ENCODE data around the gene BRD9.

The BRD9 gene

GRCh38 chr5:878125-878524, 14.5 kb downstream of the BRD9 start:
- DNase-seq (ENCODE audit: low spot score) = no peak

DNA sequence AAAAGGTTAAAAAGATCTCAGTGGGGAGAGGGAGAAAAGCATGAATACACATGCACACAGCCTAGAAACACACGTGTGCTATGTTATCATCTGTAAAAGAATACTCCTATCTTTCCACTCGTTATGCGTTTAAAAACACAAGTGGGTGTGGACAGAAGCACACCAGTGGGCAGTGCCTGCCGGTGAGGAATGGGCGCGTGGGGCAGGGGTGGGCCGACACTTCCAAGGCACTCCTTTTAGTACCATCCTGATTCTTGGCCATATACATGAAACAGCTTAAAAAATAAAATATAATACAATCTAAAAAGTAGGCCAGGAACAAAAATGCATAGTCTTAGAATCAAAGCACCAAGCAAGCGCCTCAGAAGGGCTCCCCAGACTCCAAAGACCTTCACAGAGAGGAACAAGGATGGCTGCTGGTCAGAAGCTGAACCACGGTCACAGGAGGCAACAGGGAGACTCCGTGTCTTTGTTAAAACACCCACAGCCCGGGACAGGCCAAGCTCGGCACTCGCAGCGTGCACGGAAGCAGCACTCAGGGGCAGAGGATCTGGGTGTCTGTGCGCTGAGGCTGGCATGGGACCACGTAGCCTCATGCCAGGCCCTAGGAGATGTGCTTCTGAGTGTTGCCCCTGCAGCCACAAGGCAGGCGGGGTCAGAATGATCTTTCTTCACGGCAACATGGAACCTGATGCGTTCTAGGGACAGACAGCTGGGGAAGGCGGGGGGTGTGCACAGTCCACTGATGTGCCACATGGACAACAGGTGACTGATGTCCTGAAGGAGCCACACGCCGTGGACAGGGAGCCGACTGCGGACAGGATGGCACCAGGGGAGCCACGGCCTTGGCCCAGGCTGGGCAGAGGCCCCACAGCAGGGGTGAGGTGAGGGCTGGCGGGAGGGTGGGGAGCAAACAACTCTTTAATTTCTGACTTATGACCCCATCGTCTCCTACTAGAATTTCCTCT, 15.9 kb downstream of the BRD9 start:
- no peak for DNase-seq (ENCODE audit: low spot score)

DNA sequence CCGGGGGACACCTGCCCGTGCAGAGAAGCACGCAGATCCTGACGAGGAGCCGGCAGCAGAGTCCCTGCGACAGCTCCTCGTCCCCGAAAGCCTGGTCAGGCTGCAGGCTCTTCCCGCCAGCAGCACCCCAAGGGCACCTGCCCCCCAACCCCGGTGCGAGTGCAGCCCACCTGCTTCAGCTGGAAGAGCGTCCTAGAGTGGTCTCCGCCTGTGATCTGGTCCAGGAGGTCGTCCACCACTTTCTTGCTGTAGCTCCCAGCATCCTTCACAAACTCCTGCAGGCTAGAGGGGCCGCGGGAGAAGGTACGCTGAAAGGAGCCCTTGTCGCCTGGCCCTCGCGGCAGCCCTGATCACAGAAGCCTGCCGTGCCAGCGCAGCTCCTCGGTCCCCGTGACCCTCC, 16.7 kb downstream of the BRD9 start:
- no peak for DNase-seq (ENCODE audit: low spot score)

GRCh38 chr5:873328-873727, 19.3 kb downstream of the BRD9 start:
- DNase-seq (ENCODE audit: low spot score) = no peak

DNA sequence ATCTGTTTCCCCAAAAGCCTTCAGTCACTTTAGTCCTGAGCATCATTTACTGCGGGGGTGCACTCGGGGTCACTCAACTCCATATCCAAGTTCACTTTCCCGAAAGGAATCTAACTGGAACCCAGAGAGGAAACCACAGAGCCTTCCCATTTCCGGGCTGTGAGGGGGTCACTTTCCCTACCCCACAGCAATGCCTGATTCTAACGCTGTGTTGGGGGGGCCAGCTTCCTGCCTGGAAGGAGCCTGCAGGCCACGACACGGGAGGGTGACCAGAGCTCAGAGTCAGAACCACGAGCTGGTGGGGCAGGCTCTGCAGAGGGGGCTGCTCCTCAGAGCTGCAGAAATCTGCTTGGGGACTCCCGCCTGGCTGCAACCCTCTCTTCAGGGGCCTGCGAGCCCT, 20.3 kb downstream of the BRD9 start:
- DNase-seq (ENCODE audit: low spot score) = no peak

- DNase-seq (ENCODE audit: low spot score) = no peak
Measured at GRCh38 chr5:871596-872298, 20.9 kb downstream of the BRD9 start.

GRCh38 chr5:870956-871355, 21.6 kb downstream of the BRD9 start:
- DNase-seq (ENCODE audit: low spot score) = no peak

- DNase-seq (ENCODE audit: low spot score) = no peak
Measured at GRCh38 chr5:868428-869135, 24.0 kb downstream of the BRD9 start.

DNA sequence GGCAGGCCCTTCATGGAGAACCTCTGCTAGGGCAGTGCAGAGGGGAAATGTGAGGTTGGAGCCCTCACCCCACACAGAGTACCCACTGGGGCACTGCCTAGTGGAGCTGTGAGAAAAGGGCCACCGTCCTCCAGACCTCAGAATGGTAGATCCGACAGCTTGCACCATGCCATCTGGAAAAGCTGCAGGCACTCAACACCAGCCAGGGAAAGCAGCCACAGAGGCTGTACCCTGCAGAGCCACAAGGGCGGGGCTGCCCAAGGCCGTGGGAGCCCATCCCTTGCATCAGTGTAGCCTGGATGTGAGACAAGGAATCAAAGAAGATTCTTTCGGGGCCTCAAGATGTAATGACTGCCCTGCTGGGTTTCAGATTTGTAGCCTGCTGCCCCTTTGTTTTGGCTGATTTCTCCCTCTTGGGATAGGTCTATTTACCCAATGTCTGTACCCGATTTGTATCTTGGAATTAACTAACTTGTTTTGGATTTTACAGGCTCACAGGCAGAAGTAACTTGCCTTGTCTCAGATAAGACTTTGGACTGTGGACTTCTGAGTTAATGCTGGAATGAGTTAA, 25.2 kb downstream of the BRD9 start:
- no peak for DNase-seq (ENCODE audit: low spot score)

GRCh38 chr5:865771-866170, 26.8 kb downstream of the BRD9 start:
- no peak for DNase-seq (ENCODE audit: low spot score)

DNA sequence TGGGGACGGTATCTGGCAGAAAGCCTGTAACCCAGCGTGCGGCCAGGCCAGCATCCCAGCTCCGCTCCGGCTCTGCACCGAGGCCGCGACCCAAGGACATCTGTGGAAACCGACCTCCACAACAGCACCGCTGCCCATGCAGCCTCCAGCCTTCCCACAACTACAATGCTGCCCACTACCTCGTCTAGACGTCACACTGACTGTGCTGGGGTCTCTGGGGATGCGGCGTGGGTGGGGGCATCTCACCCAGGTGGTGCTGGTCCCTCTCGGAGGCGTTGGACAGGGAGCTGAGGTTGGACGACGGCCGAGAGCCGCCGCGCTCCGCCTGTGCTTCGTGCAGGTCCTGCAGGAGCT, 27.5 kb downstream of the BRD9 start:
- DNase-seq (ENCODE audit: low spot score) = no peak

- DNase-seq (ENCODE audit: low spot score) = no peak
Measured at GRCh38 chr5:864492-865167, 28.0 kb downstream of the BRD9 start.

GRCh38 chr5:863244-863805, 29.3 kb downstream of the BRD9 start:
- no peak for DNase-seq (ENCODE audit: low spot score)

- DNase-seq (ENCODE audit: low spot score) = no peak
Measured at GRCh38 chr5:862367-863243, 30.0 kb downstream of the BRD9 start.

DNA sequence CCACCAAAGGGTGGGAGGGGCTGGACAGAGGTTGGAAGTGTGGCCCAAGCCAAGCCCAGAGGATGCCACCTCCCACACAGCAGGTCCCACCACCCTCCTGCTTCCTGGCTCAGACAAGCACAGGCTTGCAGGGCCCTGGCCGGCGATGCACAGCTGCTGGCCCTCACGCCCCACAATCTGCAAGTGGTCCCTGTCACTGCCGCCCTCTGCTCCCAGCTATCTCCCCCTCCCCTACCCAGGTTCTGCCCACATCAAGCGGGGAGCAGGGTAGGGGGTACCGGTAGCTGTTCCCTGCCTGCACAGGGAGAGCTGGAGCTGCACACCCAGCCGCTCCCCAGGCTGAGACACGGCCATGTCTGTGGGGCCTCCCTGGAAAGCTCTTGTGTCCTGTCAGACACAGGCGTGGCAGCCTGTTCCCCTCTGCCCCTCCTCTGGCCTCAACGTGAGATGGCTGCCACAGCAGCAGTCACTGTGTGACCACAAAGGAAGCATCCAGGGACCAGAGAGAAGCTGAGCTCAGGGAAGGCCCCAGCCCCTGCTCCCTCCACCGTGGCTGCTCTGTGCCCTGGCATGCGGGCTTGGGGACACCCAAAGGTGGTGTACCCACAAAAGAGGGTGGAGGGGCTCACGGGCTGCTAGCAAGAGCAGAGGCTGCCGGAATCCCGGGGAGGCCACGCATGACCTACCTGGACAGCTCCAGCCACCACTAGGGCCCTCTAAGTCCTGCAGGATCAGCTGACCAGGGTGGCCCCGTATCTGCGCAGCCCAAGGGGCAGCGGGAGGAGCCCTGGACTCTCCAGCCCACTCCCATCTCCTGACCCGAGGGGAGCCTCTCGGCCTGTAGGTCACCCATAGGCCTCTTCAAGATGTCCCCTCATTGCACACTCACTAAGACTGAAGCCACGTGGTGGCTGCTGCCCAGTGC, 30.9 kb downstream of the BRD9 start:
- DNase-seq (ENCODE audit: low spot score) = no peak

DNA sequence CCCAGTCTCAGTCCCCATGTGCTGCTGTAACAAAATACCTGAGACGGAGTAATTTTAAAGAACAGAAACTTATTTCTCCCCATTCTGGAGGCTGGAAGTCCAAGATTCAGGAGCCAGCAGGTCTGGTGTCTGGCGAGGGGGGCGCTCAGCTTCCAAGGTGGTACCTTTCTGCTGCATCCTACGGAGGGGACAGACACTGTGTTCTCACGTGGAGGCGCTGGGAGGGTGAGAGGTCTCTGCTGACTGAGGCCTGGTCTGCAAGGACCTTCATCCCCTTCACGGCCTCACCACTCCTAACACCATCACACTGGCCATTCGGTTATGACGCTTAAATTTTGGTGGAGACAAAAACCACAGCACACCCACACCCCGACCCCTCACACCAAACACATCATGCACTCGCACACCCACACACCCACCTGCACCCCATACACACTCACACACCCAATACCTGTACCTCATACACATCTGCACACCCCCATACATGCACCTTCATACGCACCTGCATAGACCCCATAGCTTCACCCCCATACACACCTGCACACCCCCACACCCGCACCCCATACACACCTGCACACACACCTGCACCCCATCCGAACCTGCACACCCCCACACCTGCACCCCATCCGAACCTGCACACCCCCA, 32.0 kb downstream of the BRD9 start:
- no peak for DNase-seq (ENCODE audit: low spot score)

DNA sequence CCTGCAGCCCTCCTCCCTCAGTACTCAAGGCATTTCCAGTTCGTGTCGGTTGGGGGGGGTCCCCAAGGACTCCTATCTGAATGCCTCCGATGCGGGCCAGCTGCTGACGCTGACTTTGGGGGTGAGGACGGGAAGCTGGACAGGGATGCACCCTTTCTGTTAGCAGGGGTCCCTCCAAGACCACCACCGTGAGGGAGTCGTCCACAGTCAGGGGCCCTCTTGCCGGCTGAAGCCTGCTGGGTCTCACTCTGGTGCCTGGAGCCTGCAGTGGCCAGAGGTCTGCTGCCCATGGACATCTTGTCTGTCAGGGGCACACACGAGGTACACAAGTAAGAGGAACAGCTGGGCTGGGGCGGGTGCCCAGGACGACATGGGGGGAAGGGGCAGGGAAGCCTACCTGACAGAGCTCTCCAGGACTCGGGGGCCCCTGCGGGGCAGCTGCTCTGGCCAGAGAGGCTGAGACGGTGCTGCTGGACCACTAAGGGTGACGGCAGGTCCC, 32.8 kb downstream of the BRD9 start:
- no peak for DNase-seq (ENCODE audit: low spot score)

DNA sequence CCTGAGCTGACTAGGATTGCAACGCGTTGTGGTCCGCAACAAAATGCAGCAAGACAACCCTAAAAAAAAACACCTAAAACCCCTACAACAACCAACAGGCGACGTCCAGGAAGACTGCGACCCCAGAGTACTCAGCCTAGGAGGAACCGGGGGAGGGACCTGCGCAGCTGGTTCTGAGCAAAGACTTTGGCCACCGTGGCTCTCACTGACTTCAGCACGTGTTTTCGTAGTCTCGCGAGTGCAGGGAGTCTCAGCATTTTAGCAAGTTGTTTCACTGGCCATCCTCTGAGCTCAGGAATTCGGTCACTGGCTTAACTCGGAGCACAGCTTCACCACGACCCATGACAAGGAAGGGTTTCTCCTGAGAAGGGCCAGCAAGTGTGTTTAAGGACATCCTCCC, 33.2 kb downstream of the BRD9 start:
- no peak for DNase-seq (ENCODE audit: low spot score)

DNA sequence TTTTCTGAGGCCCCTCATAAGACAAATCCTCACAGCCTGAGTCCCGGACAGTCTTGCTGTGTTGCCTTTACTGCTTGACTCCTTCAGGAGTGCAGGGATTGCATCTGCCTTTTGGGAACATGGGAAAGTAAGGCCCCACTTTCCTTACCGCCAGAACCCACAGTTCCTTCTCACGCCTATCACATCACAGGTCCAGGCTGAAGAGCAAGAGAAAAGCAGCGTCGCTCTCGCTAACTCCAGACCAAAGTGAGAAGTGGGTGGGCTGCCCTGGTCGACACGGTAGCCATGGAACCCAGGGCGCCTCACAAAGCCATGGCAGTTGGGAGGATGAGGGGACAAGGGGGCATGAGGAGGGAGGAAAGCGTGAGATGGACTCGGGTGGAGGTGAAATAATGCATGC, 33.9 kb downstream of the BRD9 start:
- DNase-seq (ENCODE audit: low spot score) = no peak
